Measurements from ENCODE around the gene SPAST. TPM values are rescaled to one million over a fixed set of nuclear protein-coding genes. Genes with fewer than 3 reads are reported as not detected.

SPAST gene
- total and polyA plus RNA-seq, 2 of the 13 experiments (the other 11 are each of a cell fraction or from before 2014, with no cell fraction given): 11.5 to 40.4 TPM

DNA sequence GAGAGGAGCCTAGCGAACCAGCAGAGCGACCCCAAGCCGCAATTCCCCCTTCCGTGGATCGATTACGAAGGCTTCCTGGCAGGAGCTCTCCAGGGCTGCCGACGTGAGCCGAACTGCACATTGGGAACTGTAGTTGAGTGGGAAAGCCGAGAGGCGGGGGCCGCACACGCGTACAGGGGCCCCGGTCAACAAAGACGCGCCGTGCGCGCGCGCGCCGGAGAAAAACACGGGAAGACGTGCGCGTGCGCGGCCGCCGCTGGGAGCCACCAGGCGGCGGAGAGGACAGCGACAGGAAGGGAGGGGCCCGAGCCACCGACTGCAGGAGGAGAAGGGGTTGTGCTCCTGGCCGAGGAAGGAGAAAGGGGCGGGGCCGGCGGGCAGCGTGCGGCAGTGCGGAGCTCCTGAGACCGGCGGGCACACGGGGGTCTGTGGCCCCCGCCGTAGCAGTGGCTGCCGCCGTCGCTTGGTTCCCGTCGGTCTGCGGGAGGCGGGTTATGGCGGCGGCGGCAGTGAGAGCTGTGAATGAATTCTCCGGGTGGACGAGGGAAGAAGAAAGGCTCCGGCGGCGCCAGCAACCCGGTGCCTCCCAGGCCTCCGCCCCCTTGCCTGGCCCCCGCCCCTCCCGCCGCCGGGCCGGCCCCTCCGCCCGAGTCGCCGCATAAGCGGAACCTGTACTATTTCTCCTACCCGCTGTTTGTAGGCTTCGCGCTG is at the start of gene SPAST (continued):
- no peak for TF ChIP-seq ZBTB40 (IDR thresholded peaks at IDR 0.05)
- TF ChIP-seq ZBTB40 (CRISPR knock-in tag; IDR thresholded peaks at IDR 0.05): peak; percentile 73
- no peak for TF ChIP-seq HDAC6 (IDR thresholded peaks at IDR 0.05; ENCODE audit: low read depth, low read length)
- TF ChIP-seq, protein P1, sequence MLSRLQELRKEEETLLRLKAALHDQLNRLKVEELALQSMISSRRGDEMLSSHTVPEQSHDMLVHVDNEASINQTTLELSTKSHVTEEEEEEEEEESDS (CRISPR knock-in tag; IDR thresholded peaks at IDR 0.05; ENCODE audit: borderline replicate concordance): no peak
- no peak for TF ChIP-seq MAFK (conservative IDR thresholded peaks at IDR 0.05 in 1 of 2, IDR thresholded peaks at IDR 0.05 in 1 of 2; ENCODE audit: low read length in 2 of 2)
- TF ChIP-seq HIVEP1 (CRISPR knock-in tag; IDR thresholded peaks at IDR 0.05): peak; percentile 94
- TF ChIP-seq RAD21 (CRISPR knock-in tag; IDR thresholded peaks at IDR 0.05): no peak; the same call in none of the 2 replicates
- TF ChIP-seq NFYC (CRISPR knock-in tag; IDR thresholded peaks at IDR 0.05): peak; percentile 53
- TF ChIP-seq MLLT10 (CRISPR knock-in tag; IDR thresholded peaks at IDR 0.05): no peak
- TF ChIP-seq HNRNPK (IDR thresholded peaks at IDR 0.05; ENCODE audit: low read depth, low read length, poor library complexity, severe bottlenecking): no peak
- peak; percentile 93 for TF ChIP-seq POLR2G (IDR thresholded peaks at IDR 0.05; ENCODE audit: low read depth, low read length)
- TF ChIP-seq MZF1 (CRISPR knock-in tag; IDR thresholded peaks at IDR 0.05; ENCODE audit: borderline replicate concordance): 0 out of 2 replicates have a peak, but pooled peaks have one; percentile 58
- TF ChIP-seq NCOA1 (CRISPR knock-in tag; IDR thresholded peaks at IDR 0.05): peak; percentile 76; the same call in 1 of the 2 replicates
- 0 out of 2 replicates have a peak, but pooled peaks have one; percentile 51 for TF ChIP-seq ZSCAN21 (CRISPR knock-in tag; IDR thresholded peaks at IDR 0.05; ENCODE audit: borderline replicate concordance)
- no peak for TF ChIP-seq ATF3 (CRISPR knock-in tag; IDR thresholded peaks at IDR 0.05)
- peak; percentile 75; the same call in 1 of the 2 replicates for TF ChIP-seq ZNF460 (CRISPR knock-in tag; IDR thresholded peaks at IDR 0.05; ENCODE audit: borderline replicate concordance)
- TF ChIP-seq ZFP37 (CRISPR knock-in tag; IDR thresholded peaks at IDR 0.05; ENCODE audit: borderline replicate concordance): peak; percentile 85; the same call in 1 of the 2 replicates
- TF ChIP-seq ZNF577 (CRISPR knock-in tag; IDR thresholded peaks at IDR 0.05; ENCODE audit: borderline replicate concordance, low read depth): no peak
- peak; percentile 83; the same call in 1 of the 2 replicates for TF ChIP-seq ZNF362 (CRISPR knock-in tag; IDR thresholded peaks at IDR 0.05; ENCODE audit: borderline replicate concordance)

All from HepG2 (cell line).